SK-N-SH treated with all-trans-retinoic acid at 6 μM for 48 hours (cell line): ENCODE data around the gene LILRA1.
"Not testable (repeated sequence)": the region's sequence is repeated elsewhere in the genome, so short reads cannot be mapped to it uniquely, and the experiment has no call there.

Experiments
- ATAC-seq: fragments of 200-7000 bp; cut with Tn5 transposase; 3 replicates; pipeline ENCODE4 v1.9.1; 2020; ENCODE audit warnings: mild to moderate bottlenecking, moderate library complexity
- ARNTL ChIP-seq: fragments of 450-650 bp; formaldehyde crosslinking; IDR thresholded peaks from 2 replicates; pipeline ENCODE4 v1.5.0; 2020; ENCODE audit warnings: low read depth, mild to moderate bottlenecking, moderate library complexity, borderline replicate concordance
- BACH2 ChIP-seq: fragments of 250-450 bp; sonication (Bioruptor Pico); IDR thresholded peaks from 2 replicates; pipeline ENCODE4 v1.9.0; 2021; ENCODE audit warnings: mild to moderate bottlenecking, borderline replicate concordance
- CREB5 ChIP-seq: fragments of 250-450 bp; sonication (Bioruptor Pico); IDR thresholded peaks from 2 replicates; pipeline ENCODE4 v1.5.1; 2020; ENCODE audit warnings: low read depth, mild to moderate bottlenecking, moderate library complexity
- CSDC2 ChIP-seq: fragments of 250-450 bp; sonication (Bioruptor Pico); IDR thresholded peaks from 2 replicates; pipeline ENCODE4 v1.5.0; 2020; ENCODE audit warnings: mild to moderate bottlenecking, moderate library complexity
- CSRNP3 ChIP-seq: fragments of 250-450 bp; sonication (Bioruptor Pico); IDR thresholded peaks from 2 replicates; pipeline ENCODE4 v1.5.1; 2021; ENCODE audit warnings: mild to moderate bottlenecking, moderate library complexity
- ESRRG ChIP-seq: fragments of 250-450 bp; sonication (Bioruptor Pico); IDR thresholded peaks from 2 replicates; pipeline ENCODE4 v1.6.1; 2021; ENCODE audit warnings: mild to moderate bottlenecking
- ISL1 ChIP-seq: fragments of 250-450 bp; sonication (Bioruptor Pico); IDR thresholded peaks from 2 replicates; pipeline ENCODE4 v2.1.2; 2022; ENCODE audit warnings: mild to moderate bottlenecking, moderate library complexity
- POU6F1 ChIP-seq: fragments of 250-450 bp; sonication (Bioruptor Pico); IDR thresholded peaks from 2 replicates; pipeline ENCODE4 v1.8.0; 2021; ENCODE audit warnings: low read depth, mild to moderate bottlenecking, moderate library complexity, borderline replicate concordance
- PPARA ChIP-seq: fragments of 250-450 bp; sonication (Bioruptor Pico); IDR thresholded peaks from 2 replicates; pipeline ENCODE4 v1.5.0; 2020; ENCODE audit warnings: mild to moderate bottlenecking, borderline replicate concordance
- RARB ChIP-seq: fragments of 250-450 bp; sonication (Bioruptor Pico); IDR thresholded peaks from 2 replicates; pipeline ENCODE4 v1.8.0; 2021; ENCODE audit warnings: mild to moderate bottlenecking, moderate library complexity
- SNAI2 ChIP-seq: fragments of 250-450 bp; sonication (Bioruptor Pico); IDR thresholded peaks from 2 replicates; pipeline ENCODE4 v1.5.0; 2020; ENCODE audit warnings: mild to moderate bottlenecking, moderate library complexity
- TCF4 ChIP-seq: fragments of 250-450 bp; sonication (Bioruptor Pico); IDR thresholded peaks from 2 replicates; pipeline ENCODE4 v1.8.0; 2021; ENCODE audit warnings: mild to moderate bottlenecking, moderate library complexity, borderline replicate concordance
- TOX ChIP-seq: fragments of 250-450 bp; sonication (Bioruptor Pico); IDR thresholded peaks from 2 replicates; pipeline ENCODE4 v1.8.0; 2021; ENCODE audit warnings: mild to moderate bottlenecking, moderate library complexity, borderline replicate concordance
- TSHZ2 ChIP-seq: fragments of 250-450 bp; sonication (Bioruptor Pico); IDR thresholded peaks from 2 replicates; pipeline ENCODE4 v1.5.0; 2020; ENCODE audit warnings: mild to moderate bottlenecking, moderate library complexity
- ZC3H10 ChIP-seq: fragments of 250-450 bp; sonication (Bioruptor Pico); IDR thresholded peaks from 2 replicates; pipeline ENCODE4 v1.5.1; 2021; ENCODE audit warnings: mild to moderate bottlenecking, moderate library complexity
- ZFP3 ChIP-seq: fragments of 250-450 bp; sonication (Bioruptor Pico); IDR thresholded peaks from 2 replicates; pipeline ENCODE4 v1.5.0; 2020; ENCODE audit warnings: mild to moderate bottlenecking, moderate library complexity
- ZFP30 ChIP-seq: fragments of 450-650 bp; formaldehyde crosslinking; IDR thresholded peaks from 2 replicates; pipeline ENCODE4 v1.5.0; 2022; ENCODE audit warnings: mild to moderate bottlenecking, moderate library complexity
- ZNF565 ChIP-seq: fragments of 450-650 bp; formaldehyde crosslinking; conservative IDR thresholded peaks from 2 replicates; pipeline ENCODE4 v1.5.0; 2020; ENCODE audit warnings: low read depth, mild to moderate bottlenecking, moderate library complexity
- ZNF70 ChIP-seq: fragments of 450-650 bp; formaldehyde crosslinking; IDR thresholded peaks from 2 replicates; pipeline ENCODE4 v1.5.0; 2020; ENCODE audit warnings: mild to moderate bottlenecking, moderate library complexity
- ZNF8 ChIP-seq: fragments of 450-650 bp; formaldehyde crosslinking; IDR thresholded peaks from 2 replicates; pipeline ENCODE4 v1.5.0; 2020; ENCODE audit warnings: mild to moderate bottlenecking, moderate library complexity

LILRA1 gene

GRCh38 chr19:54638683-54639082 lies 45.3 kb downstream of the LILRA1 start:
- TF ChIP-seq BACH2 (CRISPR knock-in tag) = no peak
- TF ChIP-seq TCF4 (CRISPR knock-in tag) = no peak
- TF ChIP-seq ZFP30 = no peak
- TF ChIP-seq CSRNP3 = no peak
- TF ChIP-seq SNAI2 (CRISPR knock-in tag) = no peak
- TF ChIP-seq ARNTL = no peak
- TF ChIP-seq RARB = no peak
- no peak for TF ChIP-seq ISL1
- TF ChIP-seq TSHZ2 (CRISPR knock-in tag) = no peak
- no peak for TF ChIP-seq PPARA (CRISPR knock-in tag)
- no peak for TF ChIP-seq TOX
- TF ChIP-seq, all 23 proteins: peak for 0
- ATAC-seq = no peak

GRCh38 chr19:54642953-54643352 lies 49.5 kb downstream of the LILRA1 start:
- not testable (repeated sequence) for ATAC-seq

GRCh38 chr19:54643583-54643982 lies 50.2 kb downstream of the LILRA1 start:
- not testable (repeated sequence) for ATAC-seq

GRCh38 chr19:54644056-54644455 lies 50.6 kb downstream of the LILRA1 start:
- no peak for ATAC-seq
- no peak for TF ChIP-seq CREB5
- no peak for TF ChIP-seq ZNF565 (CRISPR knock-in tag)
- no peak for TF ChIP-seq ZNF70 (CRISPR knock-in tag)
- no peak for TF ChIP-seq ESRRG
- TF ChIP-seq ISL1 = no peak
- TF ChIP-seq POU6F1 (CRISPR knock-in tag) = no peak
- no peak for TF ChIP-seq TCF4 (CRISPR knock-in tag)
- TF ChIP-seq ZC3H10 (CRISPR knock-in tag) = no peak
- no peak for TF ChIP-seq RARB
- no peak for TF ChIP-seq ZFP30
- TF ChIP-seq BACH2 (CRISPR knock-in tag) = no peak
- TF ChIP-seq ZNF8 (CRISPR knock-in tag) = no peak

GRCh38 chr19:54646331-54646841 lies 53.0 kb downstream of the LILRA1 start:
- ATAC-seq = no peak
- TF ChIP-seq ZFP3 (CRISPR knock-in tag) (no peak), ZNF70 (CRISPR knock-in tag) (no peak), PPARA (CRISPR knock-in tag) (no peak), SNAI2 (CRISPR knock-in tag) (no peak), CREB5 (no peak), POU6F1 (CRISPR knock-in tag) (no peak), ZNF8 (CRISPR knock-in tag) (no peak), ISL1 (no peak), TSHZ2 (CRISPR knock-in tag) (no peak), TCF4 (CRISPR knock-in tag) (no peak), CSDC2 (no peak)
